Measurements from ENCODE around the gene RHOBTB3. TPM values are rescaled to one million over a fixed set of nuclear protein-coding genes. Genes with fewer than 3 reads are reported as not detected.
A peak's percentile ranks its signal among the peaks of the same experiment; 100 is the strongest.

RHOBTB3 gene
- total and polyA plus RNA-seq, 3 experiments from 2014 or later, result 0.33 to 2.4 (median 0.48) TPM

DNA sequence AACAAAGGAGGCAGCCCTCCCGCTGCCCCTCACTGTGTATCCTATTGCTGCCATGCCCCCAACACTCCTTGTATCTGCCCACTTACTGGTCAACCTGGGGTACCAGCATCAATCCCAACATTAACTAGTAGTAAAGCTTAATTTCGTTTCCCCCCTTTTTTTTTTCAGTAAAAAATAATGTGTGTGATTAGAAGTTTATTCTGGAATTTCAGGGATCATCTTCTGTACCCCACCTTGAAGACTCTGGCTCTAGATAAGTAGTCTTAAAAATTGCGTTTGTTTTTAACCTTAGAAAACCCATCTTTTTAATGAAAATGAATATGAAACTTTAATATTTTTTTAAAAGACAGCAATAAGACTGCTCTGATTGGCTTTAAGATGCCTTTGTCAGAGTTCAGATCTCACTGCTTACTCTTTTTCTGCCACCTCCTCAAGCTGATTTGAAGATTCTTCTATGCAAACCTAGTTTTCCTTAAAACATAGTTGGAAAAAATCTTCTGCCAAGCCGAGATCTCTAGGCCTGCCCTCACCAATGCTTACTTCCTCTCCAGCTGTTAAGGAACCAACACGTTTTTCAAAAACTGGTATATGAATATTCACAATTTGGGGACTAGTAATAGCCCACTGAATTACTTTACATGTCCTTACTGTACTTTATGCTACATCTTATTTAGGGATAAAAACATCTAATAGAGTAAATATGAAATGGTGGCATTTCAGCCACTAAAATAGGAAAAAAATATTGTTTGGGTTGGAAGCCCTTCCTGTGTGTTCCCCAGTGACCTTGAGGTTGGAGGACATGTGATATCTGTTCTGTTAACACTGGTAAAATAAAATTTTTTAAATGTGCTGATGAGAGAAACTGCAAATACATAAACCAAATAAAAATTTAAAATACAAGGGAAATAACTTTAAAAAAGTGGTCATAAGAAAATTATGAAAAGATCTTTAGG, 4.0 kb upstream of the RHOBTB3 start:
- H3K4me3 Mint-ChIP-seq, result no peak overlapping the region
- peaks cover 0 to 1% (median 0%) of the 10 kb centered on the region in 3 donors for H3K36me3 Mint-ChIP-seq
- DNase-seq, result no peak
- H3K9me3 Mint-ChIP-seq, result no peaks in the 10 kb centered on the region
- H3K4me1 Mint-ChIP-seq, result peaks cover 4 to 17% (median 13%) of the 10 kb centered on the region in 3 donors
- peak overlapping the region in 1 of 8 donors; percentile 50 for H3K27ac Mint-ChIP-seq
- ChIA-PET CTCF (no interaction called here), POLR2A (no interaction called here)
- Histone ChIP-seq H3K9me3 (ENCODE audit: low read length) (no peaks in the 10 kb centered on the region), H3K27ac (ENCODE audit: low read depth, low read length) (peak overlapping the region; percentile 64), H3K4me1 (ENCODE audit: insufficient read depth, low read length) (peaks cover 30% of the 10 kb centered on the region), H3K4me3 (ENCODE audit: low read length) (peak overlapping the region; percentile 7), H3K36me3 (ENCODE audit: insufficient read depth, low read length) (no peaks in the 10 kb centered on the region), H3K27me3 (ENCODE audit: insufficient read depth, low read length, poor library complexity, severe bottlenecking) (peaks cover 9% of the 10 kb centered on the region)
- H3K27me3 Mint-ChIP-seq, result peaks cover 10 to 31% of the 10 kb centered on the region in 2 donors

DNA sequence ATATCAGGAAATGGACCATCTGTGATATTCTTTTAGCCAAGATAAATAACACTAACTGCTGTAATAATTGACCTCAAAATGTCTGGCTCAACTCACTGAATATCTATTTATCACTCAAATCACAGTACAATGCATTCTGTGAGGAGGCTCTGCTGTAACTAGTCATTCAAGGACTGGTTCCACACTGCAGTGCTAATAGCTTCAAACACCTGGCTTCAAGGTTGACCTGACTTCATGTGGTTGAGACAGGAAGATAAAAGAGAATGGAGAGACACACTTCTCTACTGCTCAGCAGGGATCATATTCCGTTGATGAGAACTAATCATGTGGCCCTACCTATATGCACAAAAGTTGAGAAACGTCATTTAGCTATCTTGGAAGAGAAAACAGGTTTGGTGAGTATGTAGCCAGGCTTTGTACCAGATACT, 3.4 kb upstream of the RHOBTB3 start:
- no peak overlapping the region for H3K27ac Mint-ChIP-seq

DNA sequence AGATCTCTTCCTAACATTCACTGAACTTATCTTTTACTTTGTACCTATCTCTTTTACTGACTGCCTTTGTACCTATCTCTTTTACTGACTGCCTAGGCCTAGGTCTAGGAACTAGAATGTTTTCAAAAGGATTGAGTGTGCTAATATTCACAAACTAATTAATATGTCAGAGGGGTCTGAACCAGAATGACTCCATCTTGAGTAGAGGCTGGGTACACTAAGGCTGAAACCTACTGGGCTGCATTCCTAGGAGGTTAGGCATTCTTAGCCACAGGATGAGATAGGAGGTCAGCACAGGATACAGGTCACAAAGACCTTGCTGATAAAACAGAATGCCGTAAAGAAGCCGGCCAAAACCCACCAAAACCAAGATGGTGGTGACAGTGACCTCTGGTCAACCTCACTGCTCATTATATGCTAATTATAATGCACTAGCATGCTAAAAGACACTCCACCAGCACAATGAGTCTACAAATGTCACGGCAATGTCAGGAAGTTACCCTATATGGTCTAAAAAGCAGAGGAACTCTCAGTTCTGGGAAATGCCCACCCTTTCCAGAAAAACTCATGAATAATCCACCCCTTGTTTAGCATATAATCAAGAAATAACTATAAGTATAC, 2.5 kb upstream of the RHOBTB3 start:
- no peak overlapping the region for H3K4me3 ChIP-seq (ENCODE audit: low read length)
- ChIA-PET POLR2A (no interaction called here), CTCF (no interaction called here)
- H3K9me3 Mint-ChIP-seq, result no peaks in the 10 kb centered on the region
- H3K36me3 ChIP-seq (ENCODE audit: insufficient read depth, low read length), result no peaks in the 10 kb centered on the region
- H3K36me3 Mint-ChIP-seq, result peaks cover 0 to 1% (median 0%) of the 10 kb centered on the region in 3 donors
- H3K4me1 Mint-ChIP-seq, result peaks cover 5 to 20% (median 15%) of the 10 kb centered on the region in 3 donors
- no peaks in the 10 kb centered on the region for H3K9me3 ChIP-seq (ENCODE audit: low read length)
- no peak for DNase-seq
- peaks cover 13 to 46% of the 10 kb centered on the region in 2 donors for H3K27me3 Mint-ChIP-seq
- no peak overlapping the region for H3K27ac Mint-ChIP-seq
- H3K4me1 ChIP-seq (ENCODE audit: insufficient read depth, low read length), result peaks cover 32% of the 10 kb centered on the region
- H3K27me3 ChIP-seq (ENCODE audit: insufficient read depth, low read length, poor library complexity, severe bottlenecking), result peaks cover 11% of the 10 kb centered on the region
- peak overlapping the region; percentile 68 for H3K27ac ChIP-seq (ENCODE audit: low read depth, low read length)
- no peak overlapping the region for H3K4me3 Mint-ChIP-seq

More for the DNA sequence above, 3.4 kb upstream of the RHOBTB3 start:
- H3K27ac ChIP-seq (ENCODE audit: low read depth, low read length), result peak overlapping the region; percentile 16
- H3K4me1 Mint-ChIP-seq, result peaks cover 5 to 20% (median 15%) of the 10 kb centered on the region in 3 donors
- DNase-seq, result no peak
- peaks cover 32% of the 10 kb centered on the region for H3K4me1 ChIP-seq (ENCODE audit: insufficient read depth, low read length)
- no peaks in the 10 kb centered on the region for H3K9me3 ChIP-seq (ENCODE audit: low read length)
- no peaks in the 10 kb centered on the region for H3K36me3 ChIP-seq (ENCODE audit: insufficient read depth, low read length)
- no peak overlapping the region for H3K4me3 Mint-ChIP-seq
- peaks cover 0 to 1% (median 0%) of the 10 kb centered on the region in 3 donors for H3K36me3 Mint-ChIP-seq
- ChIA-PET POLR2A (no interaction called here), CTCF (no interaction called here)
- H3K27me3 ChIP-seq (ENCODE audit: insufficient read depth, low read length, poor library complexity, severe bottlenecking), result peaks cover 11% of the 10 kb centered on the region
- no peaks in the 10 kb centered on the region for H3K9me3 Mint-ChIP-seq
- H3K27me3 Mint-ChIP-seq, result peaks cover 13 to 38% of the 10 kb centered on the region in 2 donors
- no peak overlapping the region for H3K4me3 ChIP-seq (ENCODE audit: low read length)

DNA sequence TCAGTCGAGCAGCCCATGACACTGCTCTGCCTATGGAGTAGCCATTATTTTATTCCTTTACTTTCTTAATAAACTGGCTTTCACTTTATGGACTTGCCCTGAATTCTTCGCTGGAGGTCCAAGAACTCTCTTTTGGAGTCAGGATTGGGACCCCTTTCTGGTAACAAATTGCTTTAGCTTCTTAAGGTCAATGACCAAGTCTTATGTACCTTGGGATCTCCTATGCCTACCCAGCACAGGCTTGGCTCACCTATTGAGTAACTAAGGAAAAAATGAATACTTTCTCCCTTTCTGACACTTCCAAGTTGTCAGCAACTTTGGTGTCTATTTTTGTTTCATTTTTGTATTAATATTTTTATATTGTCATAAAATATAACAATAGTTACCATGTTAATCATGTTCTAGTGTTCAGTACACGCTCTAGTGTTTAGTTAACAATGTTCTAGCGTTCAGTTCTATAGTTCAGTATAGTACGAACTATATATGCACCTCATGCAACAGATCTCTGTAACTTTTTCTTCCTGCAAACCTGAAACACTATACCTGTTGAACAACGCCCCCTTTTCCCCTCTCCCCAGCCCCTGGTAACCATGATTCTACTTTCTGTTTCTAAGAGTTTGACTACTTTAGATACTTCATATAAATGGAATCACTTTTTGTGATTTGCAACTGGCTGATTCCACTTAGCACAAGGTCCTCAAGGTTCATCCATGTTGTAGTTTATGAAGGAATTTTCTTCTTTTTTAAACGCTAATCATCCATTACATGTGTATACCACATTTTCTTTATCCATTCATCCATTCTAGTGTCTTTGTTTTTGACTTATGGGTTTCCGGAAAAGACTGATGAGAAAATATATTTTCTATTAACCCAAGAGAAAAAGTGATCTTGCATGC, 1.8 kb upstream of the RHOBTB3 start:
- Histone ChIP-seq H3K27ac (ENCODE audit: low read depth, low read length) (peak overlapping the region; percentile 68), H3K4me3 (ENCODE audit: low read length) (no peak overlapping the region), H3K4me1 (ENCODE audit: insufficient read depth, low read length) (peaks cover 32% of the 10 kb centered on the region), H3K9me3 (ENCODE audit: low read length) (no peaks in the 10 kb centered on the region), H3K36me3 (ENCODE audit: insufficient read depth, low read length) (no peaks in the 10 kb centered on the region), H3K27me3 (ENCODE audit: insufficient read depth, low read length, poor library complexity, severe bottlenecking) (peaks cover 11% of the 10 kb centered on the region)
- no peak for DNase-seq
- peaks cover 0 to 1% (median 0%) of the 10 kb centered on the region in 3 donors for H3K36me3 Mint-ChIP-seq
- H3K4me1 Mint-ChIP-seq, result peaks cover 5 to 20% (median 15%) of the 10 kb centered on the region in 3 donors
- peak overlapping the region in 2 of 7 donors; percentile 12 to 50 for H3K4me3 Mint-ChIP-seq
- peaks cover 12 to 50% of the 10 kb centered on the region in 2 donors for H3K27me3 Mint-ChIP-seq
- no peaks in the 10 kb centered on the region for H3K9me3 Mint-ChIP-seq
- CTCF ChIA-PET, result no interaction called here
- POLR2A ChIA-PET, result no interaction called here
- H3K27ac Mint-ChIP-seq, result no peak overlapping the region

DNA sequence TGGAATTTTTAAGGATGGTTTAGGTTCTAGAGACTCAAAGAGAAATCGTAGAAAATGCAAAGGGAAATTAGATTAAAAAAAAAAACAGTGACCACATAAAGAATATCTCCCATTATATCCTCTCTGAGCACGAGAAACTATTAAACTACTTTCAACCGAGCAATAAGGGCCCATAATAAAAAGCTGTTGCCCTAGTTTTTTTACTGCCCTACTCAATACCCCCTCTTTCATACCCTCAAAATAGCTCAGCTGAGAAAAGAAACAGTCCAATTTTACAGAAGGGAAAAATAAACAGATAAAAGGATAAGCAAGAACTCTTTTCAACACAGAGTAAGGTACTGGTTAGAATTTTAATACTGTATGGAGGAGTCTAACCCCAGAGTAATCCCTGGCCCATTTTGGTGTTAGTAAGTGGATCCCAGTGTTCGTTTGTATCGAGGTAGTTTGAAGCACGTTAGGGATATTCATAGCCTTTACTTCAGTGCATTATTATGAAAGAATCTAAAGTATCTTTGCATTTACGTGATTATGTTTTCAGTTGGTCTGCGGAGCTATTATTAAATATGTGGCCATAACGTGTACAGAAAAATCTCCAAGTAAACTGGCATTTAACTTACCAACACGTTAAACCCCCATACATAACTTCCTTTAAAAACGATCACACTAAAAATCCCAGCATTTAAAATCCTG, 980 bp upstream of the RHOBTB3 start:
- peak overlapping the region; percentile 50 to 84 (median 78) for H3K4me3 Mint-ChIP-seq
- CTCF ChIA-PET, result no interaction called here

DNA sequence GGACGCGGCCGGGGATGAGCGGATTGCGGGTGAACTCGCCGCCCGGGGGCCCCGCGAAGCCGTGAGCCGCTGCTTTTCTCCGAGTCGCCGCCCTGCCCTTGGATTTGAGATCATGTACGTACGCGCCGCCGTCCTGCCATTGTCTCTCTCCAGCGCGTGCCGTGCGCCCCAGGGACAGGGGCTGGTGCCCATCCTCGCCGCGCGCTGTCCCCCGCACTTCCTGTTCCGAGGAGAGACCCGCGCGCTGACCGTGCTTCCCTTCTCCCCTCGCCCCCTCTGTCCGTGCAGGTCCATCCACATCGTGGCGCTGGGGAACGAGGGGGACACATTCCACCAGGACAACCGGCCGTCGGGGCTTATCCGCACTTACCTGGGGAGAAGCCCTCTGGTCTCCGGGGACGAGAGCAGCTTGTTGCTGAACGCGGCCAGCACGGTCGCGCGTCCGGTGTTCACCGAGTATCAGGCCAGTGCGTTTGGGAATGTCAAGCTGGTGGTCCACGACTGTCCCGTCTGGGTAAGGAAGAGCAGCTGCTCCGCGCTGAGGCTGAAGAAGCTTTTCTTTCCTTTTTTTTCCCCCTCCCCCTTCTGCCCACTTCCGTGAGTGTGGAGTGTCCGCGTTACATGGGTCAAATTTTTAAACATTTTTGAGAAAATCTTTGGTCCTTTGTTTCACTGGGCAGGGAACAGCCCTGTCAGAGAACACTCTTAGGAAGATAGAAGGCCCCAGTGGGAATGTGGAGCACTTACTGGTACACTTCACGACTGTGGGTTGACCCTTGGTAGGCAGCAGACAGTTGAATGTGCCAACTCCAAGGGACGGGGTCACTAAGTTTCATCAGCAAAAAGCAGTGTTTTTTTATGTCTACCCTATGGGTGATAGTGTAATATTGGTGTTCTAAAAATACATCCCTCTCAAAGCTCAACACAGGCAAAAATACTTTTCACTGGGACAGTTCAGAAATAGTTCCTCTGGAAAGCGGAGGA, 727 bp downstream of the RHOBTB3 start:
- H3K27ac Mint-ChIP-seq, result no peak overlapping the region
- Histone ChIP-seq H3K27ac (ENCODE audit: low read depth, low read length) (peak overlapping the region; percentile 68), H3K4me1 (ENCODE audit: insufficient read depth, low read length) (peaks cover 32% of the 10 kb centered on the region), H3K4me3 (ENCODE audit: low read length) (peak overlapping the region; percentile 46), H3K9me3 (ENCODE audit: low read length) (no peaks in the 10 kb centered on the region), H3K27me3 (ENCODE audit: insufficient read depth, low read length, poor library complexity, severe bottlenecking) (peaks cover 11% of the 10 kb centered on the region), H3K36me3 (ENCODE audit: insufficient read depth, low read length) (no peaks in the 10 kb centered on the region)
- H3K36me3 Mint-ChIP-seq, result peaks cover 0 to 1% (median 0%) of the 10 kb centered on the region in 3 donors
- H3K9me3 Mint-ChIP-seq, result no peaks in the 10 kb centered on the region
- peak in 2 of 5 donors; percentile 3 to 30 for DNase-seq
- H3K27me3 Mint-ChIP-seq, result peaks cover 23 to 64% of the 10 kb centered on the region in 2 donors
- peaks cover 5 to 16% (median 15%) of the 10 kb centered on the region in 3 donors for H3K4me1 Mint-ChIP-seq
- ChIA-PET POLR2A (interaction anchor here (0.5 kb wide), 1 partner anchor 10 kb away, joined by 5 read pairs; no protein-coding TSS in a partner anchor), CTCF (interaction anchor here (0.5 to 0.8 kb wide), 2 partner anchors 68 to 856 kb away, joined by 3 to 4 read pairs; no protein-coding TSS in a partner anchor)
- peak overlapping the region; percentile 79 to 87 (median 80) for H3K4me3 Mint-ChIP-seq

More for the DNA sequence above, 980 bp upstream of the RHOBTB3 start:
- Histone ChIP-seq H3K4me1 (ENCODE audit: insufficient read depth, low read length) (peaks cover 32% of the 10 kb centered on the region), H3K4me3 (ENCODE audit: low read length) (peak overlapping the region; percentile 46), H3K36me3 (ENCODE audit: insufficient read depth, low read length) (no peaks in the 10 kb centered on the region), H3K27me3 (ENCODE audit: insufficient read depth, low read length, poor library complexity, severe bottlenecking) (peaks cover 11% of the 10 kb centered on the region), H3K9me3 (ENCODE audit: low read length) (no peaks in the 10 kb centered on the region), H3K27ac (ENCODE audit: low read depth, low read length) (peak overlapping the region; percentile 68)
- Mint-ChIP-seq H3K27ac (no peak overlapping the region), H3K36me3 (peaks cover 0 to 1% (median 0%) of the 10 kb centered on the region in 3 donors), H3K9me3 (no peaks in the 10 kb centered on the region), H3K4me1 (peaks cover 5 to 20% (median 15%) of the 10 kb centered on the region in 3 donors), H3K27me3 (peaks cover 19 to 55% of the 10 kb centered on the region in 2 donors)
- POLR2A ChIA-PET, result no interaction called here
- DNase-seq, result no peak

Data from CD8-positive, alpha-beta memory T cell (primary cell).